Nephron progenitor cell (in vitro differentiated cells): ENCODE measurements around the gene TNFRSF11A.

Source experiments
- DNase-seq: peaks from one replicate; pipeline ENCODE4 v3.0.0; 2021
- H3K27ac Mint-ChIP-seq: 2 replicates; pipeline ENCODE4 v1.8.0; 2021; ENCODE audit warnings: mild to moderate bottlenecking, moderate library complexity, mixed read lengths
- H3K27me3 Mint-ChIP-seq: 2 replicates; pipeline ENCODE4 v1.8.0; 2021; ENCODE audit warnings: mild to moderate bottlenecking, low read depth, mixed read lengths; ENCODE audit not compliant: poor library complexity
- H3K36me3 Mint-ChIP-seq: 2 replicates; pipeline ENCODE4 v1.8.0; 2021; ENCODE audit warnings: low read depth, mixed read lengths
- H3K4me1 Mint-ChIP-seq: 2 replicates; pipeline ENCODE4 v1.8.0; 2021; ENCODE audit warnings: mixed read lengths
- H3K4me3 Mint-ChIP-seq: 2 replicates; pipeline ENCODE4 v1.8.0; 2021; ENCODE audit warnings: mild to moderate bottlenecking, moderate library complexity, mixed read lengths
- H3K9me3 Mint-ChIP-seq: 2 replicates; pipeline ENCODE4 v1.8.0; 2021; ENCODE audit warnings: mild to moderate bottlenecking, moderate library complexity, mixed read lengths
- CTCF ChIP-seq: fragments of 200-600 bp; sonication (generic); IDR thresholded peaks from 2 replicates; pipeline ENCODE4 v1.5.0; 2021; ENCODE audit warnings: antibody characterized with exemption

The TNFRSF11A gene

GRCh38 chr18:62372156-62372555 is 47.0 kb downstream of the TNFRSF11A start:
- no peak overlapping the region for H3K4me3 Mint-ChIP-seq
- H3K27ac Mint-ChIP-seq = no peak overlapping the region
- no peaks in the 10 kb centered on the region for H3K27me3 Mint-ChIP-seq
- H3K36me3 Mint-ChIP-seq = no peaks in the 10 kb centered on the region
- DNase-seq = no peak
- no peaks in the 10 kb centered on the region for H3K9me3 Mint-ChIP-seq
- TF ChIP-seq CTCF = no peak
- H3K4me1 Mint-ChIP-seq = peaks cover 44% of the 10 kb centered on the region

GRCh38 chr18:62372882-62373281 is 47.8 kb downstream of the TNFRSF11A start:
- Mint-ChIP-seq H3K9me3 (no peaks in the 10 kb centered on the region), H3K36me3 (no peaks in the 10 kb centered on the region), H3K4me3 (no peak overlapping the region), H3K27me3 (no peaks in the 10 kb centered on the region), H3K4me1 (peaks cover 44% of the 10 kb centered on the region), H3K27ac (no peak overlapping the region)
- no peak for DNase-seq
- TF ChIP-seq CTCF = no peak

GRCh38 chr18:62374410-62374965 is 49.4 kb downstream of the TNFRSF11A start:
- Mint-ChIP-seq H3K36me3 (no peaks in the 10 kb centered on the region), H3K4me1 (peaks cover 43% of the 10 kb centered on the region), H3K9me3 (no peaks in the 10 kb centered on the region), H3K27ac (no peak overlapping the region), H3K4me3 (no peak overlapping the region), H3K27me3 (no peaks in the 10 kb centered on the region)
- no peak for TF ChIP-seq CTCF
- DNase-seq = no peak

- H3K4me1 Mint-ChIP-seq = peaks cover 15% of the 10 kb centered on the region
- no peaks in the 10 kb centered on the region for H3K9me3 Mint-ChIP-seq
- no peaks in the 10 kb centered on the region for H3K27me3 Mint-ChIP-seq
- no peak for TF ChIP-seq CTCF
- peaks cover 6% of the 10 kb centered on the region for H3K36me3 Mint-ChIP-seq
- no peak overlapping the region for H3K4me3 Mint-ChIP-seq
- DNase-seq = no peak
- no peak overlapping the region for H3K27ac Mint-ChIP-seq
Measured at GRCh38 chr18:62377131-62377807, 52.2 kb downstream of the TNFRSF11A start.

GRCh38 chr18:62379051-62379450 is 53.9 kb downstream of the TNFRSF11A start:
- no peaks in the 10 kb centered on the region for H3K27me3 Mint-ChIP-seq
- H3K36me3 Mint-ChIP-seq = peaks cover 12% of the 10 kb centered on the region
- DNase-seq = no peak
- no peak overlapping the region for H3K4me3 Mint-ChIP-seq
- no peak for TF ChIP-seq CTCF
- H3K4me1 Mint-ChIP-seq = peaks cover under 1% of the 10 kb centered on the region
- H3K9me3 Mint-ChIP-seq = no peaks in the 10 kb centered on the region
- H3K27ac Mint-ChIP-seq = no peak overlapping the region

GRCh38 chr18:62381373-62381772 is 56.3 kb downstream of the TNFRSF11A start:
- peaks cover 3% of the 10 kb centered on the region for H3K27me3 Mint-ChIP-seq
- H3K27ac Mint-ChIP-seq = no peak overlapping the region
- no peak for DNase-seq
- H3K36me3 Mint-ChIP-seq = peaks cover 18% of the 10 kb centered on the region
- no peak overlapping the region for H3K4me3 Mint-ChIP-seq
- TF ChIP-seq CTCF = no peak
- H3K9me3 Mint-ChIP-seq = no peaks in the 10 kb centered on the region
- H3K4me1 Mint-ChIP-seq = peaks cover 13% of the 10 kb centered on the region
